ENCODE measurements around the gene SCYL1. TPM values are rescaled to one million over a fixed set of nuclear protein-coding genes. Genes with fewer than 3 reads are reported as not detected.

The SCYL1 gene
- polyA plus RNA-seq, 1 donor, result 43.6 TPM

DNA sequence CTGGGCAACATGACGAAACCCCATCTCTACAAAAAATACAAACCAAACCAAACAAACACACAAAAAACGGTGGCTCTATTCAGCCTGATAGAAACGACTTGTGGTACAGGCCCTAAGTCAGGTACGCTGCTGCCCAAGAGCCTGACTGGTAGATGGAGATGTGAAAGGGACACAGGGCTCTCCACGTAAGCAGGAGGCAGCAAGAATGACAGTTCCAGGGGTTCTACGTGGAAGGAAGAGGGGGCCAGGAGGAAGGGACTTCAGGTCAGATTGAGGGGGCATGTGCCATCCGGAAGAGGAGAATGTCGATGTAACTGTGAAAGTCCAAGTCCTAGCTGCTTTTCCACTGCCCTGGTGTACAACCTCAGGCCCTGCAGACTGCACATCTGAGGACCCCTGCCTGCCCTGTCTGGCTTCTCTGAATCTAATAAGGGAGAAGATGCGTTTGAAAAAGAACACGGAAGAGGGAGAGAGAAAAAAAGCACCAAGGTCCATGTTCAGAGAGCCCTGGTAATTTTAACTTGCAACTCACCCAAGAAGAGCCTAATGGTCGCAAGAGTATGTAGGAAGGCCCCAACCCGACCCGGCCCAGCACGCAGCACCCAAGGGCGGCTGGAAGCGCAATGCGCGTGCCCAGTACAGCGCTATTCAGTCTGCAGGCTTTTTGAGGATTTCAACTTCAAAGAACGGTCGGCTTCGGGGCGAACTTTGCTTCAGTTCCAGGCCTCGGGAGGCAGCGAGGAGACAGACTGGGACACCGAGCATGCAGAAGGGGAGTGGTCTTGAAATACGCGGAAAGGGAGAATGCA, 44.5 kb downstream of the SCYL1 start:
- no peak for DNase-seq (ENCODE audit: low read depth)

- peak; percentile 94 for DNase-seq (ENCODE audit: low read depth)
These were observed 45.4 kb downstream of the SCYL1 start, which contains the start of gene ZNRD2 for GRCh38 chr11:65569973-65570918. ZNRD2 (plus strand) TSS chr11:65570477; CDS start chr11:65570492, 15 bp downstream.

GRCh38 chr11:65571420-65571819, 46.5 kb downstream of the SCYL1 start:
- no peak for DNase-seq (ENCODE audit: low read depth)

DNA sequence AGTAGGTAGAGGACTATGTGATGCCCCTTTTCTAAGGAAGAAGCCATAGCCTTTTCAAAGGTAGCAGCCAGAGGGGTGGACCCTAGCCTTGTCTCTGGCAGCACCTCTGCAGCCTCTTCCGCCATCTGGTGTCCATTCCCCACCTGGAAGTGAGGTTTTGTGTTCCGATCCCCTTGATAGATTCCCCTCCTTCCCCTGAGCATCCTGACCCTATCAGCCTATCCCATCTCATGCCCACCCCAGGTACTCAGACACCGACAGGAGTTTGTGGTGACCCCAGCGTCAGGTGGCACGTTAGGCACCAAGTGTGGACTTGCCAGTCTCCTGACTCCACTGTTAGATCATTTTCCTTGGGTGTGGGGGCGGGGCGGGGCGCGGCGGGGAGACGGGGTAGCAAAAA, 47.1 kb downstream of the SCYL1 start:
- no peak for DNase-seq (ENCODE audit: low read depth)

DNA sequence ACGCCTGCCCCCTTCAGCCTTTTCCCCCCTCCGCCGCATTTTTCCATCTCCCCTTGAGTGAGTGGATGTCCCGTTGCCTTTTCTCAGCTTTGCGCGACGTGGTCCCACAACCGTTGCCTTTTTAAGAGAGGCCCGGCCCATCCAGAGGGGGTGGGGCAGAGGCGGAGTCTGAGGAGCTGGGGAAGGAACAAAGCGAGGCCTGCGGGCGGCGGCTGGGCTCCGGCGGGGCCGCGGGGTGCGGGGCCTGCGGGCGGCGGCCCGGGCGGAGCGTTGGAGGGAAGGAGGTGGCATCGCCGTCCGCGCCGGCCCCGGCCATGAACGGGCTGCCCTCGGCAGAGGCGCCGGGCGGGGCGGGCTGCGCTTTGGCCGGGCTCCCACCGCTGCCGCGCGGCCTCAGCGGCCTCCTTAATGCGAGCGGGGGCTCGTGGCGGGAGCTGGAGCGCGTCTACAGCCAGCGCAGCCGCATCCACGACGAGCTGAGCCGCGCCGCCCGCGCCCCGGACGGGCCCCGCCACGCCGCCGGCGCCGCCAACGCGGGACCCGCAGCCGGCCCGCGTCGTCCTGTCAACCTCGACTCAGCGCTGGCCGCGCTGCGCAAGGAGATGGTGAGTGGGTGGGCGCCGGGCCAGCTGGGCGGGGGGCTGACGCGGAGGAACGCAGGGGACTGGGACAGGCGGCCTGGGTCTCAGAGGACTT, 47.6 kb downstream of the SCYL1 start, which contains the start of gene FAM89B:
Gene FAM89B (plus strand): TSS at position 183 of the 696 bp plus-strand sequence. CDS start 132 bp downstream, at position 315.
- DNase-seq (ENCODE audit: low read depth), result peak; percentile 68

DNA sequence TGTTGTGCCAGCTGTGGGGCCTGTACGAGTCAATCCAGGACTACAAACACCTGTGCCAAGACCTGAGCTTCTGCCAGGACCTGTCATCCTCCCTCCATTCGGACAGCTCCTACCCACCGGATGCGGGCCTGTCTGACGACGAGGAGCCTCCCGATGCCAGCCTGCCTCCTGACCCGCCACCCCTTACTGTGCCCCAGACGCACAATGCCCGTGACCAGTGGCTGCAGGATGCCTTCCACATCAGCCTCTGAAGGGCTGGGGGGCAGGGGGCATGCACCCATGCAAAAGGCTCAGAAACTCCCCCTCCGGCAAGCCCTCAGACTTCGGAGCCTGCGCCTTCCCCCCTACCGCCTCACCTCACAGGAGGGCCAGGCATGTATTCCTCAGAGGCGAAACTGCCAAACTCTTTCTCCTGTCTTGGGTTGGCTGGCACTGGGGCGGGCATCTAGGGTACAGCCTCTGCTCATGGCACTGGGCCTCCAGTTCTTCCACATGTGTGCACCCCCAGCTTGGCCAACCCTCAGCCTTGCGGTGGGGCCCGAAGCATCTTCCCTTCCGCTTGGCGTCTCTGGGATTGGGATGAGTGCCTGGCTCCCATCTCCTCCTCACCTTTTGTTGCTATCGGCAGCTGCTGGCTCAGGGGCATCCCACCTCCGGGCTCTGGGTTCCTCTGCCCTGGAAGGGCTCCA, 48.7 kb downstream of the SCYL1 start:
- DNase-seq (ENCODE audit: low read depth), result no peak

- DNase-seq (ENCODE audit: low read depth), result peak; percentile 77
These were observed 49.4 kb downstream of the SCYL1 start for GRCh38 chr11:65574109-65574810.

- DNase-seq (ENCODE audit: low read depth), result no peak
These were observed 50.1 kb downstream of the SCYL1 start for GRCh38 chr11:65574811-65575567.

DNA sequence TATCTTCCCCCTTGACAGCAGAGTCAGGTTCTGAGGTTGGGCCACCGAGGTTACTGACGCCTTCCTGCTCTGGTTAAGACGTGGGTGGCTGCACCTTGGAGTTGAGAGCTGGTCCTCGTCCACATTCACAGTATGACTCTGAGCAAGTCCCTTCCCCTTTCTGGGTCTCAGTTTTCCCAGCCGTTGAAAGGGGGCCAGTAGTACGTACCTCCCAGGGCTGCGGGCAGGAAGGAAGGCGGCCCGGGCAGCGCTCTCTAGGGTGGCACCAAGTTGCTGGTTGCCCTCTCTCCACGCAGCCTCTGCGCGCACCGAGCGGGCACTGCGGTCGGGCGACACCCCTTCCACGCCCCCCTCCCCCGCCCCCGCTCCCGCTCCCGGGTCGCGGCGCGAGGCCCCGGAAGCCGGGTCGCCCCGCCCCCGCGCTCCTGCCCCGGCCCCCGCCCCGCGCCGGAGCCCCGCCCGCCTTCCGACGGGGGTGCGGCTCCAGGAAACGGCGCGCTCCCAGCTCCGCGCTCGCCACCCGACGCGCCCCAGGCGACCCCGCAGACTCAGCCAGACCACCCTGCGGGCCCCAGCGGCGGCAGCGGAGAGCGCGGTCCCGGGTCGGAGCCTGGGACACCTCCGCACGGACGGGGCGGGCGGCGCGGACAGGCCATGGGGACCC, 50.8 kb downstream of the SCYL1 start, which contains the start of gene EHBP1L1:
Gene EHBP1L1 (plus strand): TSS at position 486 of the 664 bp plus-strand sequence. CDS start 250 bp downstream, outside the sequence.
- no peak for DNase-seq (ENCODE audit: low read depth)

- DNase-seq (ENCODE audit: low read depth), result no peak
These were observed 51.5 kb downstream of the SCYL1 start for GRCh38 chr11:65576232-65576866.

DNA sequence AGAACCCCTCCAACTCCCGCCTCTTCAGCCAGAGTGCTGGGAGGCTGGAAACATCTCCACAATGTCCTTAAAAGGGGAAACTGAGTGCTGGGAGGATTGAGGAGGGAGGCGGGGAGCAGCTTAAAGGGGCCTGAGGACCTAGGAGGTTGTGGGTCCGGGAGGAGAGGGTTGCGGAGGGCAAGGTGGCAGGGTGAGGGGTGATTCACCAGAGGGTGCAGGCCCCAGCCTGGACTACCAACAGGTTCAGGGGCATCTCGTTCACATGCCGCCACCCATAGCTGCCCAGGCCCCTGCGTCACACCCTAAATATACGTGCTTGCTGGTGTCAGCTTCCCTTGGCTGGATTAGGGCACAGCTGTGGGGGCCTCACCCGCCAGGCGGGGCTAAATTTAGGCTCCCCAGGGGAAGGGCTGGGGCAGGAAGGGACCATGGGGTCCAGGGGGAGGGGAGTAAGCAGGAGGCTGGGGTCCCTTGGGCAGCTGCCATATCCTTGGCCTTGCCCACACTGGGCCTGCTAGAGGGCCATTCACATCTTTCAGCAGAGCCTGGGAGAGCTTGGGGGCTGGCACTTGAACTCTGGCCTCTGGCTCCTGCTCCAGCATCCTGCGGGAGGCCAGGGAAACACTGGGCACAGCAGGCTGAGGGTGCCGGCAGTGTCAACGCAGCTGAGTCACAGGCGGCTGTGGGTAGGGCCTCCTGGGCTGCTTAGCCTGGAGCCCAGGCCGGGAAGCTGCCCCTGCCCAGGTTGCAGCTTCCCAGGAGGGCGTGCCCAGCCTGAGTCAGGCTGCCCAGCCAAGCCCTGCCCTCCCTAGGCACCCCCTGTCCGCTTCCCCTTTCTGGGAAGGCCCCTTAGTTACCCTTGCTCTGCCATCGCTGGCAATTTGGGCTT, 52.2 kb downstream of the SCYL1 start:
- DNase-seq (ENCODE audit: low read depth), result no peak

DNA sequence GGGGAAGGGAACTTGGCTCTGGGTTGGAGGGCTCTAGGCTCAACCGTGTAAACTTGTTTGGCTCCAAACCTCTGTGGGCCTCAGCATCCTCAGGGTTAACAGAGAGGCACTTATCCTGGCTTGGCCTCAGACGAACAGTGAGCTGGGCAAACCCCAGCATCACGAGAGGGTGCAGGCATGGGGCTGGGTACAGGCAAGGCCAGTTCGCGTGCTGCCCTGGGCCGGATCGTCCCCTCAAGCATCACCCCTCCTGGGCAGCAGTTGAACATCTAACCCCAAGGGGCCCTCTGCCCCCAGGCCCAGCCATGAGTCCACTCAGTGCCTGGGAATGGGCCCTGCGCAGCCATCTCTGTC, 52.9 kb downstream of the SCYL1 start:
- no peak for DNase-seq (ENCODE audit: low read depth)

GRCh38 chr11:65578134-65578533, 53.3 kb downstream of the SCYL1 start:
- no peak for DNase-seq (ENCODE audit: low read depth)

GRCh38 chr11:65578667-65579066, 53.8 kb downstream of the SCYL1 start:
- no peak for DNase-seq (ENCODE audit: low read depth)

- DNase-seq (ENCODE audit: low read depth), result no peak
These were observed 54.4 kb downstream of the SCYL1 start for GRCh38 chr11:65579291-65579690.

DNA sequence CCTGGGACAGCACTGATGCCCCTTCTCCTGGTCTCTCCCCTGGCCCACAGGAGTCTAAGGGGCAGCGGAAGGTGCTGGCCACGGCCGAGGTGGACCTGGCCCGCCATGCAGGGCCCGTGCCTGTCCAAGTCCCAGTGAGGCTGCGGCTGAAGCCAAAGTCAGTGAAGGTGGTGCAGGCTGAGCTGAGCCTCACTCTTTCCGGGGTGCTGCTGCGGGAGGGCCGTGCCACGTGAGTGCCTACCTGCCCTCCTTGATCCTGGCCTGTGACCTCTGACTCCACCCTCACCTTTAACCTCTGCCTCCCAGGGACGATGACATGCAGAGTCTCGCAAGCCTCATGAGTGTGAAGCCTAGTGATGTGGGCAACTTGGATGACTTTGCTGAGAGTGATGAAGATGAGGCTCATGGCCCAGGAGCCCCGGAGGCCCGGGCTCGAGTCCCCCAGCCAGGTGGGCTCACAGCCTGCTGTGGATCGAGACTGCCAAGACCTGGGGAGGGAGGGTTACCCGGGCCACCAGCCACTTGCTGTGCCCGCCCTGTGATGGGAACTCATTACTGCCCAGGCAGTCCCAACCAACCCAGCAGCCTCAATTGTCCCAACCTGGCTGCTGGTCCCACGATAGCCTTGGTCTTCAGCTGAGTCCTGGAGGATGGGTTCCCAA, 55.3 kb downstream of the SCYL1 start:
- DNase-seq (ENCODE audit: low read depth), result no peak

GRCh38 chr11:65580756-65581155, 55.9 kb downstream of the SCYL1 start:
- DNase-seq (ENCODE audit: low read depth), result no peak
